HUDEP-2 (cell line): Measurements from ENCODE around the gene SLBP.
"Not testable (repeated sequence)": the region's sequence is repeated elsewhere in the genome, so short reads cannot be mapped to it uniquely, and the experiment has no call there.

Experiments used
- DNase-seq, 76 experiments: peaks; one replicate each; lab custom pipeline; 2025; ENCODE audit not compliant: unreplicated experiment in 76 of 76; lab: John Stamatoyannopoulos, UW

The SLBP gene

DNA sequence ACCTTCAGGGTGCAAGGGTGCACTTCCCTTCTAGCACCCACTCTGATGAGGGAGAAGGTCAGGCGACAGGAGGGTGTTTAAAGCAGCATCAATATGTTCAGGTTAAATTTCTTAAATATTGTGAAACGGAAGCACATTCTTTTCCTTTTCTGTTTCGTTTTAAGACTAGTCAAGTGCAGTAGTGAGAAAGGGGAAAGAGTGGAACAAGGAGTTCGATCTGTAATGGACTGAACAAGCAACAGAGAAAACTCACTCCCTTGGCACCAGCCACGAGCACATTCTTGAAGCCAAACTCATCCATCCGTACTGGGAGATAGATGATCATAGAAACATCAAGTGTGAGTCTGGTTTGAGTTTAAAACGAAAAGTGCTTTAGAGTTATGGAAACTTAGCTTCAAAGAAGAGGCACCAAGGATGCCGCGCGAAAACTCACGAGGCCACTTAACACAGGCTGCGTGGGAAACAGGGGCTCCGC, 28.8 kb downstream of the SLBP start:
- DNase-seq: peak in 3 of 76 experiments; percentile 4 to 28 (median 12)

- no peak for DNase-seq
Measured at GRCh38 chr4:1682860-1683259, 29.3 kb downstream of the SLBP start.

DNA sequence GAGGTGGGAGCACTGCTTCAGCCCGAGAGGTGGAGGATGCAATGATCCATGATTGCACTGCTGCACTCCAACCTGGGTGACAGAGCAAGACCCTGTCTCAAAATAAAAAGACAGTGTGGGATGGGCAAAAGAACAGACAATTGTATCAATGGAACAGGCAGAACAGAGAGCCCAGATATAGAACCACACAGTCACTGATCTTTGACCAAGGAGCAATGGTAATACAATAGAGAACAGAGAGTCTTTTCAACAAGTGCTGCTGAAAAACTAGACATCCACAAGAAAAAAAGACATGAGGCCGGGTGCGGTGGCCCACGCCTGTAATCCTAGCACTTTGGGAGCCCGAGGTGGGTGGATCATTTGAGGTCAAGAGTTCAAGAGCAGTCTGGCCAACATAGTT, 33.9 kb downstream of the SLBP start:
- no peak for DNase-seq

GRCh38 chr4:1676605-1677525, 35.3 kb downstream of the SLBP start:
- peak in 55 of 76 experiments; percentile 4 to 70 (median 36) for DNase-seq

- no peak for DNase-seq
Measured at GRCh38 chr4:1675802-1676137, 36.3 kb downstream of the SLBP start.

DNA sequence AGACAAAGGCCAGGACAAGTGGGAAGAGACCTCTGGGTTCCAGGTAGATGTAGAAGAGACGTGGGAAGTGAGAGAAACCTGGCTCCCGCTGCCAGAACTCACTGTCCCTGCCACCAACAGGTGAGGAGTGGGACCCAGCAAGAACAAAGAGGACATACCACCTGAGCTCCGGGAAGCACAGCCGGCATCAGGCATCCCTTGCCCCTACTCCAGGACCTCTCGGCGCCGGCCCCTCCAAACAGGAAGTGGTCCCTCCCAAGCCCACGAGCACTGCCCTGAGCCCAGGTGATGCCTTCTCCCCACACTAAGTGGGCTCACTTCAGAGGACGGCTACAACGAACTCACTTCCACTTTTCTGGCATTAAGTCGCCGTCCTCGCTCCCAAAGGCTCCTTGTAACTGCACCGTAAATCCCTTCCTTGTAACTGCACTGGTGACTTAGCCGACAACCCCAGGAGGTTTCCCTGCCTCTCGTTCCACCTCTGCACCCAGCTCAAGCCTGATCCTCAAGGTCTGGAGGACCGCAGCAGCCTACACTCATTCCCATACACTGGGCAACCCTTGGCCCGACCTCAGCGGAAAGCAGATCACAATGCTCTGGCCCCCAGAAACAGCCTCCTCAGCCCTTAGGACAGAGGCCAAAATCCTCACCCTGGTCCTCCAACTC, 36.9 kb downstream of the SLBP start:
- DNase-seq: no peak

GRCh38 chr4:1674682-1675081, 37.4 kb downstream of the SLBP start:
- DNase-seq: no peak

GRCh38 chr4:1673671-1674070, 38.4 kb downstream of the SLBP start:
- DNase-seq: no peak

DNA sequence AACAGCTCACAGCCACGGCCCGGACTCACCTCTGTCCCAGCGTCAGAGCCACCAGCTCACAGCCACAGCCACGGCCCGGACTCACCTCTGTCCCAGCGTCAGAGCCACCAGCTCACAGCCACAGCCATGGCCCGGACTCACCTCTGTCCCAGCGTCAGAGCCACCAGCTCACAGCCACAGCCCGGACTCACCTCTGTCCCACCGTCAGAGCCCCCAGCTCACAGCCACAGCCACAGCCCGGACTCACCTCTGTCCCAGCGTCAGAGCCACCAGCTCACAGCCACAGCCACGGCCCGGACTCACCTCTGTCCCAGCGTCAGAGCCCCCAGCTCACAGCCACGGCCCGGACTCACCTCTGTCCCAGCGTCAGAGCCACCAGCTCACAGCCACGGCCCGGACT, 41.1 kb downstream of the SLBP start:
- not testable (repeated sequence) for DNase-seq

GRCh38 chr4:1670279-1670678, 41.8 kb downstream of the SLBP start:
- DNase-seq: no peak

- no peak for DNase-seq
Measured at GRCh38 chr4:1669850-1670249, 42.3 kb downstream of the SLBP start.

DNA sequence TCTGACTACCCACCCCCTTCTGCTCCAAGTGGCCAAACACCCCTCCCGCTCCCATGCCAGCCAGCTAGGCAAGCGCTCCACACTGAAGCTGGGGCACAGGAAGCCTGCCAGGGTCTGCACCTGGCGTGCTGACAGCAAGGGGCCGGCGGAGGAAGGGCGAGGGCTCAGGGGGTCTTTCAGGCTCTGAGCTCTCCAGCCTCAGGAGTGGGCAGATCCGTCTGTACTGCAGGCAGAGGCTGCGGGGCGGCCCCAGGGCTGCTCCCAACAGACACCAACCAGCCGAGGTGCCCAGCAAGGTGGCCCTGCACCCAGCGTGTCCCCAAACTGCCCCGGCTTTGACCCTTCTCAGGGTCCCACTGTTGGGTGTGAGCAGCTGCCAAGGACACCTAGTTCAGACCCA, 42.8 kb downstream of the SLBP start:
- no peak for DNase-seq

DNA sequence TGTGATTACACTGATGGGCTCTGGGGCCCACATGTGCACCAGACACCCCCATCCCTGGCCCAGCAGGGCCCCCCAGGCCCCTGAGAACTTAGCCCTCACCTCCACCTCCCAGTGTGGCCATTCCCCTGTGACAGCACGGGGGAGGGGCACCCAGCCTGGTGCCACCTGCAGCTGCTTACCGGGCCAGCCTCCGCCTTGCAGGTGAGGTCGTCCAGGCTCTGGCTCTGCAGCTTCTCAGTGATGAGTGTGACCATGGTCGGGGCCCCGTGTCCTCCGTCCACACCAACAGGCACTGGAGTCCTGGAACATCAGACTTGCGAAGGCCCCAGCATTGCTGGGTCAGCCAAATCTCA, 43.7 kb downstream of the SLBP start:
- DNase-seq: no peak

- no peak for DNase-seq
Measured at GRCh38 chr4:1667273-1667672, 44.8 kb downstream of the SLBP start.

DNA sequence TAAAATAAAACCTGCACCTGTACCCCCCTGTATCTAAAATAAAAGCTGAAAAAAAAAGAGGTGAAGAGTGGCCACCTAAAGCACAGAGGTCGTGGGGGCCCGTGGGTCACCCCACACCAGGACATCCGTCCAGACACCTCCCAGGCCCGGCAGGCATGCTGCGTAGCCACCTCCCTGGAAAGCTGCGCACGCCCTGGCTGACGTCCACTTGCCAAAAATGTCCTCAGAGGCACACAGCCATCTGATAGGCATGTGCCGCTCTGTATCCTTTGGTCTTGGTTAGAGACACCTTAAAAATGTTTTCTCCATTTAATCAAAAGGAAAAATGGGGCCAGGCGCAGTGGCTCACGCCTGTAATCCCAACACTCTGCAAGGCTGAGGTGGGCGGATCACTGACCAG, 45.7 kb downstream of the SLBP start:
- DNase-seq: peak in 49 of 76 experiments; percentile 1 to 70 (median 24)

GRCh38 chr4:1664141-1664540, 48.0 kb downstream of the SLBP start:
- no peak for DNase-seq

GRCh38 chr4:1663549-1663948, 48.6 kb downstream of the SLBP start:
- no peak for DNase-seq

- DNase-seq: no peak
Measured at GRCh38 chr4:1661695-1662094, 50.4 kb downstream of the SLBP start.

DNA sequence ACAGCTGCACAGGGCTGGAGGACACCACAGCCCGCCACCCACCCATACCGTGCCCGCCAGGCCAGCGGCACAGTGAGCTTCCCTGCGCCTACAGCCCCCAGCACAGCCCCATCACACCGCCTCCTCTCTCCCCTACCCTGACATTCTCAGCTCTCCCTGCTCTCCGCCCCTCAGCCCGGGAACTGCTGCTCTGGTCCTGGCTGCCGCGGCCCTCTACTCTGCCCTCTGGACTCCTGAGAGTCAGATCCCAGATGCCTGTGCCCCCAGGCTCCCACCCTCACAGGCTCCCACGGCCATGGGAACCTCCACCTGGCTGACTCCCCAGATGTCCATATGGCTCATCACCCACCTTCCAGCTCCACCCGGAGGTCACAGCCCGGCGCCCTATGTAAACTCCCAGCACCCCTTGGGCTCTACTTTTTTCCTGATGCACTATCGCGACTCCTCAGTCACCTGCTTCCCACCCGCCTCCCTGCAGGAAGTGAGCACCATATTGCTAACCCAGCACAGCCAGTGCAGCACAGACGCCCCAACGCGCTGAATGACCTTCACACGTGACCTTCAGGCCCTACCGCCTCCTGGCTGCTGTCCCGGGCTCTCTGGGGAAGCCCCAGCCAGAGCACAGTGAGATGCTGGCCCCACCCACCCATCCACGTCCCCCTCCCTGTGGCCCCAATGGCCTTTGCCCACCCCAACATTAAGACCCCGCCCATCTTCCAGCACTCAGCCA, 51.0 kb downstream of the SLBP start:
- no peak for DNase-seq

DNA sequence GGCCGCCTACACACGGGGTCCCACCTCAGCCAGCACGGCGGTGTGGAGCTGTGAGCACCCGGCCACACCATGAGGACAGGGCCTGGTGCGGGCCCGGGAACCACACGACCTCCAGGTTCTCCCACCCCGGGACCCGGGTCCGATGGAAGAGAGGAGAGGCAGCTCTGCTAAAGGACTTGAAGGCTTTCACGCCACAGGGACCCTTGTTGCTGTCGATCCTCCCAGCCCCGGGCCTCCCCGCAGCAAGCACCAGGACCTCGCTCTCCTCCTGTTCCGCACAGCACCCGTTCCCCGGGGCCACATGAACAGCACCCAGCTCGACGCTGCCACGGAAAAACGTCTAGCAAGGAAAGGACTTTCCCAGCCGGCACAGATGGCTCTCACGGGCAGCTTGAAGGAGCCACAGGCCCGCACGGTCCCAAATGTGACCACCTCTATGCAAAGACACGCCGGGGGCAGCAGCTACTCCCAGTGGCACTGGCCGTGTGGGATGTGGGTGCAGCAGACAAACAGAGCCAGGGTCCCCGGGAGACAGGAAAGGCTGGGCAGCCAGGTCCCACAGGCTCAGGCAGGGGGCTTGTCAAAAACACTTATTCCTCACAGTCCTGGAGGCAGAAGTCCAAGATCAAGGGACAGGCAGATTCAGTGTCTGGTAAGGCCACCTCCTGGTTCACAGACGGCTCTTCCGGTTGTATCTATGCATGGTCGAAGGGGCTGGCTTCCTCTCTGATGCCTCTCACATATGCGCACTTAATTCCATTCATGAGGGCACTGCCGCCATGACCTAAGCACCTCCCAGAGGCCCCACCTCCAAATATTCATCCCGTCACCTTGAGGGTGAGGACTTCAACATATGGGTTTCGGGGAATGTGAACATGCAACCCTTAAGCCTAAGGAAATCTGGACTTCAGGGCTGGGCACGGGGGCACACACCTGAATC, 52.7 kb downstream of the SLBP start:
- DNase-seq: no peak
